Smooth muscle cell (in vitro differentiated cells): ENCODE data around the gene FHOD1. TPM values are rescaled to one million over a fixed set of nuclear protein-coding genes. Genes with fewer than 3 reads are reported as not detected.

ENCODE experiments used
- DNase-seq: peaks from one replicate; lab custom pipeline; 2025; ENCODE audit not compliant: unreplicated experiment; lab: John Stamatoyannopoulos, UW
- H2AFZ ChIP-seq: fragments of 200-600 bp; sonication (generic); 2 replicates; pipeline ENCODE4 v1.6.0; 2016; ENCODE audit warnings: antibody characterized with exemption, low read depth, mild to moderate bottlenecking
- H3F3A ChIP-seq: fragments of 200-600 bp; sonication (generic); 2 replicates; pipeline ENCODE4 v1.6.0; 2017; ENCODE audit warnings: antibody characterized with exemption, low read depth
- H3K27ac ChIP-seq: fragments of 200-600 bp; sonication (generic); 2 replicates; pipeline ENCODE4 v1.5.1; 2016; ENCODE audit warnings: low read depth, mild to moderate bottlenecking
- H3K27me3 ChIP-seq: fragments of 200-600 bp; sonication (generic); 2 replicates; pipeline ENCODE4 v1.6.1; 2016; ENCODE audit warnings: low read depth, mild to moderate bottlenecking
- H3K36me3 ChIP-seq: fragments of 200-600 bp; sonication (generic); 2 replicates; pipeline ENCODE4 v1.5.1; 2016; ENCODE audit warnings: low read depth
- H3K4me1 ChIP-seq: fragments of 200-600 bp; sonication (generic); 2 replicates; pipeline ENCODE4 v1.5.1; 2016; ENCODE audit warnings: low read depth
- H3K4me2 ChIP-seq: fragments of 200-600 bp; sonication (generic); 2 replicates; pipeline ENCODE4 v1.6.0; 2016; ENCODE audit warnings: mild to moderate bottlenecking
- H3K4me3 ChIP-seq: fragments of 200-600 bp; sonication (generic); 2 replicates; pipeline ENCODE4 v1.5.1; 2016; ENCODE audit warnings: mild to moderate bottlenecking
- H3K79me2 ChIP-seq: fragments of 200-600 bp; sonication (generic); 2 replicates; pipeline ENCODE4 v1.6.0; 2016; ENCODE audit warnings: low read depth, mild to moderate bottlenecking
- H3K9ac ChIP-seq: fragments of 200-600 bp; sonication (generic); 2 replicates; pipeline ENCODE4 v1.6.0; 2016; ENCODE audit warnings: low read depth
- H3K9me3 ChIP-seq: fragments of 200-600 bp; sonication (generic); replicated peaks from 2 replicates; pipeline ENCODE4 v1.5.1; 2016; ENCODE audit warnings: low read depth
- H4K20me1 ChIP-seq: fragments of 200-600 bp; sonication (generic); 2 replicates; pipeline ENCODE4 v1.6.0; 2016; ENCODE audit warnings: low read depth
- CTCF ChIP-seq: fragments of 200-600 bp; sonication (generic); IDR thresholded peaks from 2 replicates; pipeline ENCODE4 v1.5.1; 2017; ENCODE audit warnings: borderline replicate concordance, mild to moderate bottlenecking, antibody characterized with exemption; ENCODE audit not compliant: insufficient read depth, poor library complexity, severe bottlenecking
- WGBS: methylation state at CpG from one replicate; pipeline ENCODE4 v1.1.7; 2016; ENCODE audit warnings: low lambda C conversion rate; 5-methylcytosine and 5-hydroxymethylcytosine counted together
- polyA plus RNA-seq: library from polyadenylated mRNA; unstranded; fragments of >200 nt; fragmentation: Nextera tagmentation; extraction: Ambion mirVana; gene quantifications from 2 replicates; pipeline ENCODE4 v1.2.1, GENCODE V29; 2016
- total RNA-seq: library from RNA; depleted of rRNA; stranded (reverse); fragments of >200 nt; gene quantifications from 2 replicates; pipeline ENCODE4 v1.2.3, GENCODE V29; 2014

Gene FHOD1
- total and polyA plus RNA-seq, 2 experiments from 2014 or later = 16.0 to 23.3 TPM

- H3K4me1 ChIP-seq = peaks cover 10% of the 10 kb centered on the region
- no peaks in the 10 kb centered on the region for H3K36me3 ChIP-seq
- 95% methylated on average over 3 of the region's 3 CpGs for WGBS
- DNase-seq = no peak
- no peak overlapping the region for H3K27ac ChIP-seq
- H4K20me1 ChIP-seq = no peaks in the 10 kb centered on the region
- no peak overlapping the region for H3K4me2 ChIP-seq
- no peak for TF ChIP-seq CTCF
- H3K9ac ChIP-seq = no peak overlapping the region
- H3K4me3 ChIP-seq = no peak overlapping the region
- H3K79me2 ChIP-seq = peaks cover 11% of the 10 kb centered on the region
- peaks cover 32% of the 10 kb centered on the region for H3F3A ChIP-seq
- H3K27me3 ChIP-seq = no peaks in the 10 kb centered on the region
- no peak overlapping the region for H2AFZ ChIP-seq
- no peaks in the 10 kb centered on the region for H3K9me3 ChIP-seq
Observed at GRCh38 chr16:67238278-67238575, 9.1 kb downstream of the FHOD1 start.

- no peak for TF ChIP-seq CTCF
- Histone ChIP-seq H3K9ac (no peak overlapping the region), H3K27me3 (no peaks in the 10 kb centered on the region), H3K9me3 (no peaks in the 10 kb centered on the region), H3K4me1 (peaks cover 10% of the 10 kb centered on the region), H3K27ac (no peak overlapping the region), H2AFZ (no peak overlapping the region), H4K20me1 (no peaks in the 10 kb centered on the region), H3K36me3 (no peaks in the 10 kb centered on the region), H3F3A (peaks cover 29% of the 10 kb centered on the region), H3K4me3 (no peak overlapping the region), H3K4me2 (no peak overlapping the region), H3K79me2 (peaks cover 5% of the 10 kb centered on the region)
- 91% methylated on average over 16 of the region's 16 CpGs for WGBS
- DNase-seq = no peak
Observed at GRCh38 chr16:67237396-67238277, 9.6 kb downstream of the FHOD1 start.

GRCh38 chr16:67236563-67237395 is 10.5 kb downstream of the FHOD1 start:
- Histone ChIP-seq H3F3A (peaks cover 21% of the 10 kb centered on the region), H4K20me1 (no peaks in the 10 kb centered on the region), H3K36me3 (no peaks in the 10 kb centered on the region), H3K27me3 (no peaks in the 10 kb centered on the region), H3K4me2 (no peak overlapping the region), H3K4me1 (peaks cover 9% of the 10 kb centered on the region), H3K4me3 (no peak overlapping the region), H2AFZ (no peak overlapping the region), H3K9me3 (no peaks in the 10 kb centered on the region), H3K27ac (no peak overlapping the region), H3K9ac (no peak overlapping the region), H3K79me2 (no peaks in the 10 kb centered on the region)
- 87% methylated on average over 43 of the region's 50 CpGs for WGBS
- no peak for TF ChIP-seq CTCF
- DNase-seq = no peak
